Ishikawa (cell line): ENCODE results near the gene SUFU.

ENCODE experiments used
- CEBPB ChIP-seq: IDR thresholded peaks from 2 replicates; pipeline ENCODE4 v1.6.1; 2012
- CREB1 ChIP-seq: IDR thresholded peaks from 2 replicates; pipeline ENCODE4 v1.6.1; 2012; ENCODE audit warnings: low read depth
- EP300 ChIP-seq: IDR thresholded peaks from 2 replicates; pipeline ENCODE4 v1.6.1; 2012; ENCODE audit warnings: borderline replicate concordance
- RAD21 ChIP-seq: IDR thresholded peaks from 2 replicates; pipeline ENCODE4 v1.6.1; 2012; ENCODE audit warnings: low read depth
- TCF12 ChIP-seq: IDR thresholded peaks from 2 replicates; pipeline ENCODE4 v1.6.1; 2012; ENCODE audit warnings: low read depth
- ZBTB7A ChIP-seq: IDR thresholded peaks from 2 replicates; pipeline ENCODE4 v1.6.1; 2012; ENCODE audit warnings: low read depth
- TF ChIP-seq, protein P1 (sequence below): IDR thresholded peaks from 2 replicates; pipeline ENCODE4 v1.6.1; 2012; ENCODE audit warnings: low read depth, mild to moderate bottlenecking

- TF ChIP-seq CEBPB (no peak), CREB1 (no peak), EP300 (no peak), ZBTB7A (no peak), TCF12 (no peak), RAD21 (no peak)
- TF ChIP-seq, protein P1, sequence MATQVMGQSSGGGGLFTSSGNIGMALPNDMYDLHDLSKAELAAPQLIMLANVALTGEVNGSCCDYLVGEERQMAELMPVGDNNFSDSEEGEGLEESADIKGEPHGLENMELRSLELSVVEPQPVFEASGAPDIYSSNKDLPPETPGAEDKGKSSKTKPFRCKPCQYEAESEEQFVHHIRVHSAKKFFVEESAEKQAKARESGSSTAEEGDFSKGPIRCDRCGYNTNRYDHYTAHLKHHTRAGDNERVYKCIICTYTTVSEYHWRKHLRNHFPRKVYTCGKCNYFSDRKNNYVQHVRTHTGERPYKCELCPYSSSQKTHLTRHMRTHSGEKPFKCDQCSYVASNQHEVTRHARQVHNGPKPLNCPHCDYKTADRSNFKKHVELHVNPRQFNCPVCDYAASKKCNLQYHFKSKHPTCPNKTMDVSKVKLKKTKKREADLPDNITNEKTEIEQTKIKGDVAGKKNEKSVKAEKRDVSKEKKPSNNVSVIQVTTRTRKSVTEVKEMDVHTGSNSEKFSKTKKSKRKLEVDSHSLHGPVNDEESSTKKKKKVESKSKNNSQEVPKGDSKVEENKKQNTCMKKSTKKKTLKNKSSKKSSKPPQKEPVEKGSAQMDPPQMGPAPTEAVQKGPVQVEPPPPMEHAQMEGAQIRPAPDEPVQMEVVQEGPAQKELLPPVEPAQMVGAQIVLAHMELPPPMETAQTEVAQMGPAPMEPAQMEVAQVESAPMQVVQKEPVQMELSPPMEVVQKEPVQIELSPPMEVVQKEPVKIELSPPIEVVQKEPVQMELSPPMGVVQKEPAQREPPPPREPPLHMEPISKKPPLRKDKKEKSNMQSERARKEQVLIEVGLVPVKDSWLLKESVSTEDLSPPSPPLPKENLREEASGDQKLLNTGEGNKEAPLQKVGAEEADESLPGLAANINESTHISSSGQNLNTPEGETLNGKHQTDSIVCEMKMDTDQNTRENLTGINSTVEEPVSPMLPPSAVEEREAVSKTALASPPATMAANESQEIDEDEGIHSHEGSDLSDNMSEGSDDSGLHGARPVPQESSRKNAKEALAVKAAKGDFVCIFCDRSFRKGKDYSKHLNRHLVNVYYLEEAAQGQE = no peak
These were observed 107.8 kb downstream of the SUFU start for GRCh38 chr10:102611514-102612087.
